H9 (cell line): ENCODE results near the gene TSSK2. TPM values are rescaled to one million over a fixed set of nuclear protein-coding genes. Genes with fewer than 3 reads are reported as not detected.

Source experiments
- DNase-seq: peaks from one replicate; pipeline ENCODE4 v3.0.0-alpha.2; 2017
- H2AFZ ChIP-seq: one replicate; pipeline ENCODE4 v1.6.1; 2013; ENCODE audit warnings: mild to moderate bottlenecking, low read length, control low read depth, moderate library complexity
- H2AK5ac ChIP-seq: 2 replicates; pipeline ENCODE4 v1.6.1; 2013; ENCODE audit warnings: low read length, control low read depth, mixed read lengths; ENCODE audit not compliant: insufficient read length
- H2BK120ac ChIP-seq: one replicate; pipeline ENCODE4 v1.6.1; 2013; ENCODE audit warnings: low read depth, mild to moderate bottlenecking, low read length, control low read depth, inconsistent platforms; ENCODE audit not compliant: poor library complexity, severe bottlenecking
- H2BK12ac ChIP-seq: 2 replicates; pipeline ENCODE4 v1.6.1; 2013; ENCODE audit warnings: low read length, control low read depth, mixed read lengths, low read depth; ENCODE audit not compliant: insufficient read length
- H2BK15ac ChIP-seq: 2 replicates; pipeline ENCODE4 v1.6.1; 2013; ENCODE audit warnings: low read depth, low read length, control low read depth
- H2BK20ac ChIP-seq: one replicate; pipeline ENCODE4 v1.6.1; 2013; ENCODE audit warnings: low read depth, mild to moderate bottlenecking, low read length, control low read depth, inconsistent platforms; ENCODE audit not compliant: poor library complexity, severe bottlenecking
- H2BK5ac ChIP-seq: 2 replicates; pipeline ENCODE4 v1.6.1; 2013; ENCODE audit warnings: low read length, control low read depth, mixed read lengths; ENCODE audit not compliant: insufficient read length
- H3K14ac ChIP-seq: 2 replicates; pipeline ENCODE4 v1.6.1; 2013; ENCODE audit warnings: low read length, control low read depth; ENCODE audit not compliant: insufficient read depth
- H3K18ac ChIP-seq: 2 replicates; pipeline ENCODE4 v1.6.1; 2013; ENCODE audit warnings: low read depth, mild to moderate bottlenecking, mixed read lengths, low read length, control low read depth; ENCODE audit not compliant: insufficient read length
- H3K23ac ChIP-seq: 2 replicates; pipeline ENCODE4 v1.6.1; 2013; ENCODE audit warnings: low read length, control low read depth, mixed read lengths, low read depth; ENCODE audit not compliant: insufficient read length
- H3K23me2 ChIP-seq: 2 replicates; pipeline ENCODE4 v1.6.1; 2013; ENCODE audit warnings: low read depth, mild to moderate bottlenecking, mixed read lengths, low read length, control low read depth; ENCODE audit not compliant: insufficient read length, poor library complexity, severe bottlenecking
- H3K27ac ChIP-seq: 2 replicates; pipeline ENCODE4 v1.5.1; 2013; ENCODE audit warnings: low read length, control low read depth, mixed read lengths, low read depth; ENCODE audit not compliant: insufficient read length
- H3K27me3 ChIP-seq: 2 replicates; pipeline ENCODE4 v1.6.1; 2013; ENCODE audit warnings: low read length, control low read depth, inconsistent platforms; ENCODE audit not compliant: insufficient read depth
- H3K4ac ChIP-seq: 2 replicates; pipeline ENCODE4 v1.6.1; 2013; ENCODE audit warnings: low read depth, mild to moderate bottlenecking, control low read depth, inconsistent platforms, low read length, moderate library complexity
- H3K4me1 ChIP-seq: 2 replicates; pipeline ENCODE4 v1.6.1; 2013; ENCODE audit warnings: low read length, control low read depth, inconsistent platforms; ENCODE audit not compliant: insufficient read depth
- H3K4me2 ChIP-seq: 2 replicates; pipeline ENCODE4 v1.6.1; 2013; ENCODE audit warnings: low read length, control low read depth, mixed read lengths; ENCODE audit not compliant: insufficient read length, insufficient read depth
- H3K56ac ChIP-seq: 2 replicates; pipeline ENCODE4 v1.6.1; 2013; ENCODE audit warnings: low read depth, mild to moderate bottlenecking, mixed read lengths, low read length, control low read depth; ENCODE audit not compliant: insufficient read length
- H3K79me1 ChIP-seq: 2 replicates; pipeline ENCODE4 v1.6.1; 2013; ENCODE audit warnings: low read depth, mild to moderate bottlenecking, moderate library complexity, low read length, control low read depth, inconsistent platforms; ENCODE audit not compliant: insufficient read depth, poor library complexity, severe bottlenecking
- H3K79me2 ChIP-seq: 2 replicates; pipeline ENCODE4 v1.6.1; 2013; ENCODE audit warnings: low read length, control low read depth, inconsistent platforms; ENCODE audit not compliant: insufficient read depth
- H3K9ac ChIP-seq: 2 replicates; pipeline ENCODE4 v1.6.1; 2013; ENCODE audit warnings: low read length, control low read depth, mixed read lengths; ENCODE audit not compliant: insufficient read length; ENCODE audit errors: extremely low read depth
- H3K9me3 ChIP-seq: one replicate; pipeline ENCODE4 v1.6.1; 2013; ENCODE audit warnings: low read depth, low read length, inconsistent platforms; ENCODE audit not compliant: control insufficient read depth
- H3T11ph ChIP-seq: one replicate; pipeline ENCODE4 v1.6.1; 2013; ENCODE audit warnings: mild to moderate bottlenecking, low read length, control low read depth, inconsistent platforms
- H4K20me1 ChIP-seq: one replicate; pipeline ENCODE4 v1.6.1; 2013; ENCODE audit not compliant: control insufficient read depth, insufficient read length, insufficient read depth
- H4K5ac ChIP-seq: 2 replicates; pipeline ENCODE4 v1.6.1; 2013; ENCODE audit warnings: low read depth, mild to moderate bottlenecking, mixed read lengths, low read length, control low read depth; ENCODE audit not compliant: insufficient read length
- H4K8ac ChIP-seq: replicated peaks from 2 replicates; pipeline ENCODE4 v1.6.1; 2013; ENCODE audit warnings: low read length, control low read depth, mixed read lengths, low read depth; ENCODE audit not compliant: insufficient read length
- H4K91ac ChIP-seq: 2 replicates; pipeline ENCODE4 v1.6.1; 2013; ENCODE audit warnings: low read depth, mild to moderate bottlenecking, moderate library complexity, mixed read lengths, low read length, control low read depth; ENCODE audit not compliant: insufficient read length
- H3K27ac Mint-ChIP-seq, 3 experiments: 2 replicates in 2 of 3; 3 replicates in 1 of 3; pipeline ENCODE4 v1.8.0; 2020 to 2021; ENCODE audit warnings: mixed read lengths in 3 of 3, mild to moderate bottlenecking in 1 of 3, moderate library complexity in 1 of 3
- H3K27me3 Mint-ChIP-seq: 2 replicates; pipeline ENCODE4 v1.8.0; 2021; ENCODE audit warnings: low read depth, mild to moderate bottlenecking, moderate library complexity, mixed read lengths
- H3K36me3 Mint-ChIP-seq, 3 experiments: 2 replicates in 2 of 3; 3 replicates in 1 of 3; pipeline ENCODE4 v1.8.0; 2020 to 2021; ENCODE audit warnings: low read depth in 3 of 3, mixed read lengths in 3 of 3; ENCODE audit not compliant: insufficient read depth in 1 of 3
- H3K4me1 Mint-ChIP-seq, 2 experiments: 2 replicates each; pipeline ENCODE4 v1.8.0; 2020; ENCODE audit warnings: mixed read lengths in 2 of 2
- H3K4me3 Mint-ChIP-seq, 2 experiments: 2 replicates in 1 of 2; 3 replicates in 1 of 2; pipeline ENCODE4 v1.8.0; 2020 to 2021; ENCODE audit warnings: mild to moderate bottlenecking in 2 of 2, mixed read lengths in 2 of 2, moderate library complexity in 1 of 2
- H3K9me3 Mint-ChIP-seq, 2 experiments: 2 replicates in 1 of 2; 3 replicates in 1 of 2; pipeline ENCODE4 v1.8.0; 2020; ENCODE audit warnings: mild to moderate bottlenecking in 2 of 2, mixed read lengths in 2 of 2, moderate library complexity in 1 of 2
- CTCF ChIP-seq: fragments of 200-600 bp; sonication (generic); conservative IDR thresholded peaks from 3 replicates; pipeline ENCODE4 v1.8.0; 2021; ENCODE audit warnings: antibody characterized with exemption, mild to moderate bottlenecking
- WGBS: extraction: QIAGEN DNeasy Blood & Tissue Kit; methylation state at CpG from one replicate; pipeline ENCODE4 v1.1.7; 2013; ENCODE audit warnings: missing lambda C conversion rate, low lambda C conversion rate, mixed read lengths; ENCODE audit not compliant: insufficient read length; ENCODE audit errors: extremely low coverage; 5-methylcytosine and 5-hydroxymethylcytosine counted together
- total RNA-seq: library from RNA; stranded (reverse); gene quantifications from 2 replicates; pipeline ENCODE4 v1.2.1, GENCODE V29; 2021

The TSSK2 gene
- total RNA-seq, 1 experiment from 2014 or later = not detected

- H3K27me3 Mint-ChIP-seq = peaks cover 21% of the 10 kb centered on the region
- Histone ChIP-seq H2BK15ac (no peak overlapping the region), H3K79me2 (peaks cover 10% of the 10 kb centered on the region; the same call in 1 of the 2 replicates)
These were observed 43.3 kb downstream of the TSSK2 start for GRCh38 chr22:19174106-19175025.

More at GRCh38 chr22:19174106-19175025, 43.3 kb downstream of the TSSK2 start:
- Histone ChIP-seq H4K8ac (no peak overlapping the region), H3K9ac (no peak overlapping the region), H2BK120ac (no peak overlapping the region), H3K56ac (no peak overlapping the region), H4K5ac (no peak overlapping the region), H3K18ac (peak overlapping the region; percentile 43), H3T11ph (no peak overlapping the region), H3K4ac (no peak overlapping the region), H3K23ac (no peak overlapping the region), H3K4me1 (peaks cover 3% of the 10 kb centered on the region; the same call in 1 of the 2 replicates), H2BK20ac (no peak overlapping the region), H4K20me1 (peaks cover 2% of the 10 kb centered on the region), H2BK5ac (no peak overlapping the region), H3K79me1 (peaks cover 6% of the 10 kb centered on the region), H3K27me3 (peaks cover 4% of the 10 kb centered on the region; the same call in 1 of the 2 replicates), H2AFZ (no peak overlapping the region), H3K14ac (peak overlapping the region; percentile 21; the same call in 1 of the 2 replicates), H3K9me3 (no peaks in the 10 kb centered on the region), H2BK12ac (no peak overlapping the region), H3K4me2 (no peak overlapping the region), H2AK5ac (no peak overlapping the region), H3K23me2 (peaks cover 20% of the 10 kb centered on the region), H4K91ac (no peak overlapping the region), H3K27ac (peak overlapping the region; percentile 2)
- no CpG with 5 or more reads among the region's 14 CpGs for WGBS
- H3K9me3 Mint-ChIP-seq = no peaks in the 10 kb centered on the region
- H3K4me3 Mint-ChIP-seq = peak overlapping the region; percentile 35 to 44; a peak in 4 of 5 replicates
- peak overlapping the region; percentile 74 to 81 (median 76); a peak in 5 of 7 replicates for H3K27ac Mint-ChIP-seq
- peak; percentile 65 for DNase-seq
- H3K36me3 Mint-ChIP-seq = peaks cover 0 to 22% (median 15%) of the 10 kb centered on the region in 3 experiments; a peak in 5 of 7 replicates
- TF ChIP-seq CTCF = no peak
- peaks cover 46 to 52% of the 10 kb centered on the region in 2 experiments for H3K4me1 Mint-ChIP-seq
